Cardiac septum (tissue), 1 donor: ENCODE results near the gene LSM14A. TPM values are rescaled to one million over a fixed set of nuclear protein-coding genes. Genes with fewer than 3 reads are reported as not detected.
A peak's percentile ranks its signal among the peaks of the same experiment; 100 is the strongest.
"Not testable (repeated sequence)": the region's sequence is repeated elsewhere in the genome, so short reads cannot be mapped to it uniquely, and the experiment has no call there.

Experiments
- DNase-seq: peaks from one replicate; pipeline ENCODE4 v3.0.0-alpha.2; 2020; ENCODE audit warnings: low spot score
- intact Hi-C: fragments of 100-400 bp; cut with DNase I; formaldehyde crosslinking; loops from one replicate; pipeline ENCODE4 v1.14.0; 2022
- total RNA-seq: library from RNA; stranded (reverse); fragmentation: NEBNext Ultra II Directional; extraction: Animal tissue kit (Norgen Biotek cat#: 25700); gene quantifications from one replicate; pipeline ENCODE4 v1.2.1, GENCODE V29; 2021
- donor health status: DM: no; HTN: no; CAD: no.

LSM14A gene
- total RNA-seq, 1 donor from 2014 or later = 69.5 TPM

GRCh38 chr19:34151439-34151838, 20.9 kb upstream of the LSM14A start:
- intact Hi-C loops = no loop called here
- DNase-seq = no peak

- no peak for DNase-seq
- intact Hi-C loops = no loop called here
Measured at GRCh38 chr19:34154401-34154800, 17.9 kb upstream of the LSM14A start.

DNA sequence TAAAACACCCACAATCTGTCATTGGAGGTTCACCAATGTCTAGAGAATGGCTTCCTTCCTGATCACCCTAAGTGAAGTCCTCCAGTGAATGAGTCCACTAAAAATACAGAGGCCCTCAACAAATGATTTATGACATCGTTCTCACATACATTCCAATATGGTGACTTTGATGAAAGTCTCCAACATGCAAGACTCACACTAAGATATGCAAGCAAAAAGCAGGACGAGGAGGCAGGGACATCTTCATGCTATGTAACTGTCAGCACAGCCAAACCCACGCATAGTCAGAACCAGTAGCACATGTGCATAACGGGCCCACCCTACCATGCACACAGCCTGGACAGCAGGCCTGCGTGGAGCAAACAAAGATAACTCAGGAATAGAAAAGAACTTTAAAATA, 16.6 kb upstream of the LSM14A start:
- intact Hi-C loops = no loop called here
- no peak for DNase-seq

DNA sequence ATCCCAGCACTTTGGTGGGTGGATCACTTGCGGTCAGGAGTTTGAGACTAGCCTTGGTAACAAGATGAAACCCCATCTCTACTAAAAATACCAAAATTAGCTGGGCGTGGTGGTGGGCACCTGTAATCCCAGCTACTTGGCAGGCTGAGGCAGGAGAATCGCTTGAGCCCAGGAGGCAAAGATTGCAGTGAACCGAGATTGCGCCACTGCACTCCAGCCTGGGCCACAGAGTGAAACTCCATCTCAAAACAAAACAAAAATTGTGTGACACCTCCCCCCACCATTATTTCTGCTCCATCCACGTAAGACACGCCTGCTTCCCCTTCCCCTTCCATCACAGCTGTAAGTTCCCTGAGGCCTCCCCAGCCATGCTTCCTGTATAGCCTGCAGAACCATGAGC, 13.3 kb upstream of the LSM14A start:
- intact Hi-C loops, DNase-seq: not testable (repeated sequence)

GRCh38 chr19:34159541-34159940, 12.8 kb upstream of the LSM14A start:
- intact Hi-C loops, DNase-seq: not testable (repeated sequence)

DNA sequence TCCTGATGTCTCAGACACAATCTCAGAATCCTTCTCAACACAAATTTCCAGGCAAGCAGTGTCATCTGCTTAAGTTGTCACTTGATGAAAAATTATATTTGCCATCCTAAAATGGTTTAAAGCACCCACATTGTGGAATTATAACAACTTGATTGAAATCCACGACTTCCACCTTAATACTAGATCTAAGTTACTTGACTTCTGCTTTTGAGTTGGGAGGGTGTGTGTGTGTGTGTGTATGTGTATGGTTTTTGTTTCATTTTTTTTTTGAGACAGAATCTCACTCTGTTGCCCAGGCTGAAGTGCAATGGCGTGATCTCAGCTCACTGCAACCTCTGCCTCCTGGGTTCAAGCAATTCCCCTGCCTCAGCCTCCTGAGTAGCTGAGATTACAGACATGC, 10.4 kb upstream of the LSM14A start:
- DNase-seq, intact Hi-C loops: not testable (repeated sequence)

DNA sequence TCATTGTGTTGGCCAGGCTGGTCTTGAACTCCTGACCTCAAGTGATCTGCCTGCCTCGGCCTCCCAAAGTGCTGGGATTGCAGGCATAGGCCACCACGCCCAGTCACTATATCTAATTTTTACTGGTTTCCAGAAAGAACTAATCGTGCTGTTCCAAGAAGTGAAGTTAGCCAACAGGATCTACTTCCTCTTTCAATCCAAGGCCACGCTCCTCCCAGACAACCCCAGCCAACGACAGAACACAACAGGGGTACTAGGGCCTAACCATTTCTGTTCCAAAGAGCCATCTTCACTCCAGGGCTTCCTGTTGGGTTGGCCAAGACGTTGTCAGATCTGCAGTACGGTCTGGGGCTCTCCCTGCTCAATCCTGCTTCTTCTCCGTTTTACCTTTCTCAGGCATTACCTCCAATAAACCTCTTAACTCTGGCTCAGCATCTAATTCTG, 7.0 kb upstream of the LSM14A start:
- DNase-seq = no peak
- intact Hi-C loops = no loop called here

GRCh38 chr19:34169475-34170199, 2.7 kb upstream of the LSM14A start:
- intact Hi-C loops = loop anchor here (5.0 kb wide), 1 partner anchor 258 kb away; the partner anchor contains the start of gene UBA2

GRCh38 chr19:34171539-34171876, 796 bp upstream of the LSM14A start:
- intact Hi-C loops = loop anchor here (5.0 kb wide), 1 partner anchor 256 kb away; the partner anchor contains the start of gene UBA2
- DNase-seq = no peak

More at GRCh38 chr19:34169475-34170199, 2.7 kb upstream of the LSM14A start:
- DNase-seq = not testable (repeated sequence)

DNA sequence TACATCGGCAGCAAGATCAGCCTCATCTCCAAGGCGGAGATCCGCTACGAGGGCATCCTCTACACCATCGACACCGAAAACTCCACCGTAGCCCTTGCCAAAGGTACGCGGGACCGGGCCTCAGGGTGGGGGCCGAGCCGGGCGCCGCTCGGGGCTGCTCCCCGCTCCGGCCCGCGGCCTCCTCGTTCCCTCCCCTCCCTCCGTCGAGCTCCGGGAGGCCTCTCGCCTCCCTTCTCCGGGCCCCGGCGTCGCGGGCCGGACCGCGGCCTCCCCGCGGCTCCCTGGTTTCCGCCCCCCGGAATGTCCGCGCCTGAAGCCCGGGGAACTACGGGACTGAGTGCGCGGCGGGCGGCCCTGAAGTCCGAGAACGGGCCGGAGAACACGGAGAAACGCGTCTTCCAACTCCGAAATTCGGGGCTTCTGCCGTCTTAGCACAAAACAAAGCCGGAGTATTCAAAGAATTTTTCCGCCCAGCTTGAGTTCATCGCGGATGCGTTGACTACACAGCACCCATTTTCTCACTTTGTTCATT, 423 bp downstream of the LSM14A start:
- peak; percentile 76 for DNase-seq

GRCh38 chr19:34173193-34173956, 1.1 kb downstream of the LSM14A start:
- DNase-seq = no peak
- intact Hi-C loops = loop anchor here (2.0 to 5.0 kb wide), 2 partner anchors 39 to 254 kb away; partner anchors contain the start of gene UBA2

More for the DNA sequence above, 423 bp downstream of the LSM14A start:
- intact Hi-C loops = loop anchor here (2.0 to 5.0 kb wide), 2 partner anchors 38 to 255 kb away; partner anchors contain the start of gene UBA2

DNA sequence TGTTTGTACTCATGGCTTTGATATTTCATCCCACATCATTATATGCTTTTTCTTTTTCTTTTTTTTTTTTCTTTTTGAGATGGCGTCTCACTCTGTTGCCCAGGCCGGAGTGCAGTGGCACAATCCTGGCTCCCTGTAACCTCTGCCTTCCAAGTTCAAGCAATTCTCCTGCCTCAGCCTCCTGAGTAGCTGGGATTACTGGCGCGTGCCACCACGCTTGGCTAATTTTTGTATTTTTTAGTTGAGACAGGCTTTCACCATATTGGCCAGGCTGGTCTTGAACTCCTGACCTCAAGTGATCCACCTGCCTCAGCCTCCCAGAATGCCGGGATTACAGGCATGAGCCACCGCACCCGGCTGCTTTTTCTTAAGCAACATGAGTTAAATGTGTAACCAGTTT, 2.9 kb downstream of the LSM14A start:
- intact Hi-C loops, DNase-seq: not testable (repeated sequence)

DNA sequence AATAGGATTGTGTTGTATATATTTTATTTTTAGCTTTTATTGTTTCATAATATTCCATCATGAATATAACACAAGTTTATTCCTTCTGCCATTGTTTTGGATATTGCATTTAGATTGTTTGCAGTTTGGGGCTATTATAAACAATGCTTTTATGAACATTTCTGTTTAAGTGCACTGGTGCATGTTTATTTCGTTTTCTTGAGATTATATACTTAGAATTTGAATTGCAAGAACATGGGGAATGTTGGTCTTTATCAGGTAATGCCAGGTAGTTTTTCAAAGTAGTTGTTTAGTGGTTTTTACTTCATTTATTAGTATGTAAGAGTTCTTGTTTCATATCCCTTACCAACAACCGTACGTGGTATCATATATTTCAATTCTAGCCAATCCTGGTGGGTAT, 4.3 kb downstream of the LSM14A start:
- DNase-seq = no peak
- intact Hi-C loops = no loop called here

- intact Hi-C loops = no loop called here
- DNase-seq = no peak
Measured at GRCh38 chr19:34178274-34178610, 5.9 kb downstream of the LSM14A start.

- intact Hi-C loops = no loop called here
- DNase-seq = no peak
Measured at GRCh38 chr19:34179066-34179465, 6.8 kb downstream of the LSM14A start.

DNA sequence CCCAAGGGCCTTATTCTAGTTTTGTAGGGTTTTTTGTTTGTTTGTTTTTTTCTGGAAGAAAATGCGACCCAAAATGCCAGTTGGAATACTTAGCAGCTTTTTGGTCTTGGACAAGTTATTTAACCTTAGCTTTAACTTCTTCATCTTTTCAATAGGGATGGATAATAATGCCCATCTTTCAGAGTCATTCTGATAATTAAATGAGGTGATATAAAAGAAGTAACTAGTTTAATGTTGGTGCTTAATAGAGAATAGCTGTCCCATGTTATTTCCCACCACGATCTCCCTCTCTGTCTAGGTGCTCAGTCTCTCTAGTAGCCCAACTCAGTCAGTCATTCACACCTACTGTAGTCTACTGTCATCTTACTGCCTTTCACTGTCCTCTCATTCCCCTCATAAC, 8.0 kb downstream of the LSM14A start:
- intact Hi-C loops = no loop called here
- DNase-seq = no peak

DNA sequence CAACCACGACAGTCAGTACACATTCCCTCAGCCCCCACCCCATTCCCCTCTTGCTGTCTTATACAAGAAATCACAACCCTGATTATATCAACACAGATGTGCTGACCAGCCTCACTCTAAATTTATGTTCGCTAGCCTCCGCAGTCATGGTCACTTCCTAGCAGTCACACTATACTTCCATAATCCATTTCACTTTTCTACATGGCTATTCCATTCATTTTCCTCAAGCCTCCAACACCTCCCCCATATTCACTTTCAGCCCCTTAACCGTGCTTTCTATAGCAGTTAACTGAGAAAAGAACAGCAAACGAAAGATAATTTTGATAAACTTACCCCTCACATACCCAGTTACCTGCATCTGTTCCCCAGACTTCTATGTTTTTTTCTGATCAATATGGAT, 8.4 kb downstream of the LSM14A start:
- intact Hi-C loops = no loop called here
- DNase-seq = no peak

GRCh38 chr19:34181111-34181864, 9.0 kb downstream of the LSM14A start:
- intact Hi-C loops = no loop called here
- no peak for DNase-seq

- intact Hi-C loops = no loop called here
- DNase-seq = no peak
Measured at GRCh38 chr19:34182125-34182524, 9.8 kb downstream of the LSM14A start.
